Kidney (tissue), 14 donors: ENCODE data around the gene S100A14. TPM values are rescaled to one million over a fixed set of nuclear protein-coding genes. Genes with fewer than 3 reads are reported as not detected.

Experiments
- DNase-seq, 5 donors: peaks; one replicate each; pipeline ENCODE4 v3.0.0-alpha.2; 2013 to 2020
- FAIRE-seq: peaks from 2 replicates; lab custom pipeline; 2012; peaks lifted over from hg19 to GRCh38; lab: Jason Lieb, UNC
- H3K27ac ChIP-seq, 2 donors: one replicate each; pipeline ENCODE4 v1.7.0; 2013; ENCODE audit warnings: low read depth in 2 of 2, low read length in 2 of 2, inconsistent platforms in 1 of 2
- H3K27me3 ChIP-seq: one replicate; pipeline ENCODE4 v1.7.1; 2013; ENCODE audit warnings: low read length, inconsistent platforms; ENCODE audit not compliant: control insufficient read depth, insufficient read depth
- H3K36me3 ChIP-seq, 3 donors: one replicate each; pipeline versions ENCODE4 v1.7.0 to v1.7.1; 2013; ENCODE audit warnings: low read length in 3 of 3, control low read depth in 1 of 3, inconsistent platforms in 1 of 3; ENCODE audit not compliant: insufficient read depth in 3 of 3, control insufficient read depth in 2 of 3
- H3K4me1 ChIP-seq, 3 donors: one replicate each; pipeline versions ENCODE4 v1.7.0 to v1.7.1; 2013; ENCODE audit warnings: low read length in 3 of 3, inconsistent platforms in 1 of 3, low read depth in 1 of 3; ENCODE audit not compliant: control insufficient read depth in 2 of 3, insufficient read depth in 2 of 3
- H3K4me3 ChIP-seq, 3 donors: one replicate each; pipeline versions ENCODE4 v1.7.0 to v1.8.1; 2013; ENCODE audit warnings: low read length in 3 of 3, control low read depth in 1 of 3, inconsistent platforms in 1 of 3
- H3K9ac ChIP-seq, 3 donors: one replicate each; pipeline versions ENCODE4 v1.7.0 to v1.7.1; 2013; ENCODE audit warnings: low read length in 3 of 3, control low read depth in 1 of 3, inconsistent platforms in 1 of 3
- H3K9me3 ChIP-seq, 3 donors: one replicate each; pipeline versions ENCODE4 v1.7.0 to v1.7.1; 2013; ENCODE audit warnings: low read length in 3 of 3, control low read depth in 1 of 3, inconsistent platforms in 1 of 3; ENCODE audit not compliant: control insufficient read depth in 2 of 3, insufficient read depth in 1 of 3
- CTCF ChIP-seq: IDR thresholded peaks from 3 replicates; pipeline ENCODE4 v1.5.1; 2012; ENCODE audit warnings: mild to moderate bottlenecking, moderate library complexity, borderline replicate concordance; ENCODE audit not compliant: insufficient read depth; ENCODE audit errors: extremely low read depth
- intact Hi-C: fragments of 100-400 bp; cut with DNase I; formaldehyde crosslinking; loops from one replicate; pipeline ENCODE4 v1.11.1; 2022
- polyA plus RNA-seq: library from polyadenylated mRNA; stranded (reverse); fragments of 350-450 nt; fragmentation: Illumina TruSeq; extraction: RNeasy Lipid Tissue Mini Kit (QIAGEN cat#74804); gene quantifications from one replicate; pipeline ENCODE4 v1.2.3, GENCODE V29; 2014; ENCODE audit warnings: low read depth, low replicate concordance; ENCODE audit not compliant: insufficient read depth
- total RNA-seq: library from RNA; stranded (reverse); fragmentation: NEBNext Ultra II Directional; extraction: Animal tissue kit (Norgen Biotek cat#: 25700); gene quantifications from one replicate; pipeline ENCODE4 v1.2.1, GENCODE V29; 2021
- donor health status: control.
- donor health status: control.
- donor health status: control.
- donor health status: control.
- donor health status: control.
- donor health status: DM: yes; HTN: yes; CAD: no.
- donor health status: Normal renal cell carcinoma (clear cell type).

The S100A14 gene
- total and polyA plus RNA-seq, 2 donors from 2014 or later: 35.6 to 75.9 TPM

GRCh38 chr1:153598309-153599172, 17.6 kb downstream of the S100A14 start:
- no peak overlapping the region for H3K9ac ChIP-seq
- FAIRE-seq: no peak
- H3K27ac ChIP-seq: no peak overlapping the region
- no peaks in the 10 kb centered on the region for H3K27me3 ChIP-seq
- peak in 4 of 5 donors; percentile 43 to 80 (median 58) for DNase-seq
- no peaks in the 10 kb centered on the region for H3K4me1 ChIP-seq
- TF ChIP-seq CTCF: no peak
- H3K36me3 ChIP-seq: no peaks in the 10 kb centered on the region
- no peaks in the 10 kb centered on the region for H3K9me3 ChIP-seq
- no peak overlapping the region for H3K4me3 ChIP-seq
- intact Hi-C loops: no loop called here

GRCh38 chr1:153597206-153597605, 18.9 kb downstream of the S100A14 start:
- Histone ChIP-seq H3K4me1 (no peaks in the 10 kb centered on the region), H3K9me3 (no peaks in the 10 kb centered on the region), H3K27ac (no peak overlapping the region), H3K36me3 (no peaks in the 10 kb centered on the region), H3K9ac (no peak overlapping the region), H3K27me3 (no peaks in the 10 kb centered on the region), H3K4me3 (no peak overlapping the region)
- intact Hi-C loops: no loop called here
- DNase-seq: peak in 1 of 5 donors; percentile 37
- no peak for FAIRE-seq
- TF ChIP-seq CTCF: no peak

- peak in 2 of 5 donors; percentile 54 to 57 for DNase-seq
- H3K36me3 ChIP-seq: no peaks in the 10 kb centered on the region
- no peaks in the 10 kb centered on the region for H3K9me3 ChIP-seq
- no peaks in the 10 kb centered on the region for H3K27me3 ChIP-seq
- no peak for TF ChIP-seq CTCF
- H3K9ac ChIP-seq: no peak overlapping the region
- H3K27ac ChIP-seq: no peak overlapping the region
- H3K4me1 ChIP-seq: no peaks in the 10 kb centered on the region
- intact Hi-C loops: no loop called here
- FAIRE-seq: no peak
- H3K4me3 ChIP-seq: no peak overlapping the region
Observed at GRCh38 chr1:153592748-153593147, 23.4 kb downstream of the S100A14 start.
